GM12878 (cell line): ENCODE results near the gene ACBD5. TPM values are rescaled to one million over a fixed set of nuclear protein-coding genes. Genes with fewer than 3 reads are reported as not detected.

Experiments
- ATAC-seq: fragments of 200-7000 bp; cut with Tn5 transposase; 3 replicates; pipeline ENCODE4 v1.9.1; 2020; ENCODE audit warnings: mild to moderate bottlenecking, moderate library complexity
- BruUV-seq: library from RNA; stranded (reverse); fragments of 400-500 nt; replicated peaks from 2 replicates; lab custom pipeline; 2021; lab: Mats Ljungman, UMichigan
- CTCF ChIA-PET: fragments of 300-600 bp; sonication (Branson Sonifier 250); formaldehyde crosslinking; extraction: SDS; loops from one replicate; lab custom pipeline; 2021; ENCODE audit warnings: inconsistent platforms; lab: Yijun Ruan, JAX
- POLR2A ChIA-PET: fragments of 350-600 bp; formaldehyde crosslinking; extraction: SDS; loops from one replicate; lab custom pipeline; 2021; ENCODE audit warnings: inconsistent platforms; lab: Charles Lee
- RAD21 ChIA-PET: fragments of 300-600 bp; sonication (Branson Sonifier 250); formaldehyde crosslinking; loops from one replicate; lab custom pipeline; 2023; ENCODE audit warnings: antibody characterized with exemption; ENCODE audit not compliant: unreplicated experiment; lab: Charles Lee
- SMC1A ChIA-PET: fragments of 300-600 bp; sonication (Branson Sonifier 250); formaldehyde crosslinking; loops from one replicate; lab custom pipeline; 2023; ENCODE audit not compliant: unreplicated experiment, uncharacterized antibody; lab: Charles Lee
- DNase-seq: peaks from one replicate; pipeline ENCODE4 v3.0.0-alpha.2; 2011; ENCODE audit warnings: low read depth, low spot score
- FAIRE-seq: peaks from 3 replicates; lab custom pipeline; 2011; peaks lifted over from hg19 to GRCh38; lab: Jason Lieb, UNC
- H2AFZ ChIP-seq: 2 replicates; pipeline ENCODE4 v1.6.0; 2011; ENCODE audit warnings: low read depth, low read length, control low read depth; ENCODE audit not compliant: control insufficient read depth
- H3K27ac ChIP-seq: 2 replicates; pipeline ENCODE4 v1.5.1; 2011; ENCODE audit warnings: control low read depth; ENCODE audit not compliant: control insufficient read depth, insufficient read depth
- H3K27me3 ChIP-seq, 2 experiments: replicated peaks in 1 of 2; 2 replicates each; pipeline versions ENCODE4 v1.6.0 to v1.6.1; 2011; ENCODE audit warnings: low read length in 1 of 2; ENCODE audit not compliant: control insufficient read depth in 2 of 2, insufficient read depth in 2 of 2
- H3K36me3 ChIP-seq, 2 experiments: 2 replicates each; pipeline ENCODE4 v1.5.1; 2011; ENCODE audit warnings: low read length in 1 of 2; ENCODE audit not compliant: control insufficient read depth in 2 of 2, insufficient read depth in 2 of 2
- H3K4me1 ChIP-seq: 2 replicates; pipeline ENCODE4 v1.6.1; 2011; ENCODE audit warnings: mild to moderate bottlenecking, low read length, moderate library complexity, mixed read lengths; ENCODE audit not compliant: control insufficient read depth, insufficient read depth
- H3K4me2 ChIP-seq: 2 replicates; pipeline ENCODE4 v1.6.0; 2011; ENCODE audit warnings: control low read depth; ENCODE audit not compliant: control insufficient read depth, insufficient read depth
- H3K4me3 ChIP-seq: fragments of 200-600 bp; sonication (generic); 2 replicates; pipeline ENCODE4 v1.5.1; 2016
- H3K79me2 ChIP-seq: 2 replicates; pipeline ENCODE4 v1.6.0; 2011; ENCODE audit warnings: low read length; ENCODE audit not compliant: control insufficient read depth, insufficient read depth
- H3K9ac ChIP-seq: 2 replicates; pipeline ENCODE4 v1.8.0; 2011; ENCODE audit warnings: low read length, control low read depth, mixed read lengths; ENCODE audit not compliant: control insufficient read depth, insufficient read depth
- H3K9me3 ChIP-seq: replicated peaks from 3 replicates; pipeline ENCODE4 v1.5.1; 2011; ENCODE audit warnings: mild to moderate bottlenecking, low read length; ENCODE audit not compliant: control insufficient read depth, insufficient read depth
- H4K20me1 ChIP-seq: 2 replicates; pipeline ENCODE4 v1.6.0; 2011; ENCODE audit not compliant: control insufficient read depth, insufficient read depth
- DPF2 ChIP-seq: fragments of 450-650 bp; IDR thresholded peaks from 2 replicates; pipeline ENCODE4 v1.6.1; 2017; ENCODE audit warnings: mild to moderate bottlenecking
- IRF4 ChIP-seq: IDR thresholded peaks from 2 replicates; pipeline ENCODE4 v1.6.1; 2011; ENCODE audit warnings: low read depth, low read length
- NFXL1 ChIP-seq: fragments of 450-650 bp; IDR thresholded peaks from 2 replicates; pipeline ENCODE4 v1.6.1; 2017; ENCODE audit warnings: antibody characterized with exemption, mild to moderate bottlenecking, borderline replicate concordance
- PAX5 ChIP-seq: IDR thresholded peaks from 2 replicates; pipeline ENCODE4 v1.6.1; 2011; ENCODE audit warnings: low read depth, low read length, borderline replicate concordance
- PAX8 ChIP-seq: fragments of 450-650 bp; IDR thresholded peaks from 2 replicates; pipeline ENCODE4 v1.6.1; 2017; ENCODE audit warnings: mild to moderate bottlenecking, moderate library complexity
- POLR2A ChIP-seq: IDR thresholded peaks from 2 replicates; pipeline ENCODE4 v1.6.1; 2011; ENCODE audit warnings: low read depth, mild to moderate bottlenecking, low read length
- RFX5 ChIP-seq: IDR thresholded peaks from 2 replicates; pipeline ENCODE4 v1.6.1; 2011; ENCODE audit warnings: low read depth, low read length, improper control_type of control experiment
- ZBTB40 ChIP-seq: fragments of 450-650 bp; IDR thresholded peaks from 2 replicates; pipeline ENCODE4 v1.6.1; 2016; ENCODE audit warnings: mild to moderate bottlenecking, moderate library complexity, borderline replicate concordance
- ZNF274 ChIP-seq: IDR thresholded peaks from one replicate; pipeline ENCODE4 v1.8.0; 2011; ENCODE audit not compliant: insufficient read length, insufficient read depth
- WGBS: methylation state at CpG from one replicate; pipeline ENCODE4 v1.1.6; 2016; ENCODE audit warnings: low lambda C conversion rate; ENCODE audit not compliant: insufficient replicate concordance, insufficient coverage; ENCODE audit errors: missing lambda C conversion rate; 5-methylcytosine and 5-hydroxymethylcytosine counted together
- in situ Hi-C: fragments of 300-500 bp; cut with MboI; formaldehyde crosslinking; loops from 9 replicates; pipeline ENCODE4 v1.14.3; 2018; ENCODE audit warnings: mixed read lengths
- intact Hi-C: fragments of 100-400 bp; cut with micrococcal nuclease; formaldehyde crosslinking; loops from one replicate; pipeline ENCODE4 v1.14.2; 2022; ENCODE audit not compliant: unreplicated experiment
- polyA plus RNA-seq, 11 experiments: library from polyadenylated mRNA; depleted of rRNA in 4 of 11; unstranded in 6 of 11; stranded (reverse) in 5 of 11; fragments of >200 nt; fragmentation: Nextera tagmentation in 4 of 11; fragmentation: Illumina TruSeq in 1 of 11; extraction: Ambion mirVana in 4 of 11; extraction: Trizol in 1 of 11; gene quantifications; 1 replicate in 1 of 11; 2 replicates in 10 of 11; pipeline versions ENCODE4 v1.2.1 to v1.2.3, GENCODE V29; 2011 to 2016; ENCODE audit warnings: inconsistent platforms in 2 of 11, missing spikeins in 2 of 11, low read depth in 1 of 11
- total RNA-seq, 4 experiments: library from RNA; depleted of rRNA in 3 of 4; stranded (reverse); fragments of >200 nt in 3 of 4; fragmentation: Illumina TruSeq in 1 of 4; extraction: Trizol in 1 of 4; gene quantifications; 2 replicates each; pipeline versions ENCODE4 v1.2.1 to v1.2.3, GENCODE V29; 2013 to 2021

Gene ACBD5
- total and polyA plus RNA-seq, 10 of the 15 experiments (the other 5 are each of a cell fraction or from before 2014, with no cell fraction given): 2.4 to 22.3 (median 12.4) TPM

GRCh38 chr10:27258492-27258837 lies 17.9 kb upstream of the ACBD5 start:
- POLR2A ChIA-PET: no interaction called here
- H4K20me1 ChIP-seq: no peaks in the 10 kb centered on the region
- H3K4me2 ChIP-seq: peak overlapping the region; percentile 82
- H3K9ac ChIP-seq: no peak overlapping the region
- no peaks in the 10 kb centered on the region for H3K79me2 ChIP-seq
- intact Hi-C loops (no loop called here), in situ Hi-C loops (no loop called here)
- H3K27ac ChIP-seq: no peak overlapping the region
- H3K4me3 ChIP-seq: peak overlapping the region; percentile 57; the same call in 1 of the 2 replicates
- ATAC-seq (no peak; the same call in 2 of the 3 replicates), FAIRE-seq (no peak), DNase-seq (no peak)
- peaks cover 2% of the 10 kb centered on the region; the same call in 1 of the 3 replicates for H3K9me3 ChIP-seq
- peak overlapping the region; percentile 19 for H2AFZ ChIP-seq
- H3K27me3 ChIP-seq: peaks cover 0 to 14% of the 10 kb centered on the region in 2 experiments; a peak in 3 of 4 replicates
- no TSS peak for BruUV-seq
- TF ChIP-seq PAX8 (no peak), PAX5 (no peak), NFXL1 (no peak), RFX5 (no peak), IRF4 (no peak), POLR2A (no peak), ZBTB40 (no peak), ZNF274 (no peak), DPF2 (no peak)
- no peaks in the 10 kb centered on the region for H3K36me3 ChIP-seq
- 6% methylated on average over 18 of the region's 18 CpGs for whole genome bisulfite sequencing
- RAD21 ChIA-PET: no interaction called here
- no peaks in the 10 kb centered on the region for H3K4me1 ChIP-seq
- SMC1A ChIA-PET: no interaction called here
- CTCF ChIA-PET: no interaction called here
